Panc1 (cell line): ENCODE results near the gene ORAI1.

Source experiments
- POLR2AphosphoS5 ChIP-seq: IDR thresholded peaks from 2 replicates; pipeline ENCODE4 v1.6.1; 2012; ENCODE audit warnings: mild to moderate bottlenecking, low read depth, low read length, moderate library complexity
- TCF7L2 ChIP-seq: IDR thresholded peaks from 2 replicates; pipeline ENCODE4 v1.6.1; 2011; ENCODE audit warnings: mild to moderate bottlenecking, low read depth, low read length, inconsistent platforms
- TF ChIP-seq, protein P1 (sequence below): fragments of 450-650 bp; IDR thresholded peaks from 2 replicates; pipeline ENCODE4 v1.5.1; 2017; ENCODE audit warnings: mild to moderate bottlenecking

DNA sequence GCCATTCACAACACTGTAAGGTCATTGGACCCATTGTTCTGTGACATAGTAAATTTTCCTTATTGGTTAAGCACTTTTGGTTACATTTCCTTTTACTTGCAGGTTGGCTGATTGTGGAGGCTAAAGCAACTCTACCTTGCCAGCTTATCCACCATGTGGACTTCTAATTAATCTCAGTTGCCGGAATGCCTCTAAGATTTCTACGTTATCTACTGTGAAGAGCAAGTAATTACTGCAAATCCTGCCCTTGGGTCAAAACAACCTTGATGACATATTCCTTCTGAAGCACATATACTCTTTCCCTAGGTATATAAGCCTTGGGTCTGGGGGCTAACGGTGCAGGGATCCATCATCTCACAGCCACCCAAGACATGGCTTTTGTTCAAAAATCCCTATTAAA lies 62.6 kb downstream of the ORAI1 start:
- TF ChIP-seq, protein P1, sequence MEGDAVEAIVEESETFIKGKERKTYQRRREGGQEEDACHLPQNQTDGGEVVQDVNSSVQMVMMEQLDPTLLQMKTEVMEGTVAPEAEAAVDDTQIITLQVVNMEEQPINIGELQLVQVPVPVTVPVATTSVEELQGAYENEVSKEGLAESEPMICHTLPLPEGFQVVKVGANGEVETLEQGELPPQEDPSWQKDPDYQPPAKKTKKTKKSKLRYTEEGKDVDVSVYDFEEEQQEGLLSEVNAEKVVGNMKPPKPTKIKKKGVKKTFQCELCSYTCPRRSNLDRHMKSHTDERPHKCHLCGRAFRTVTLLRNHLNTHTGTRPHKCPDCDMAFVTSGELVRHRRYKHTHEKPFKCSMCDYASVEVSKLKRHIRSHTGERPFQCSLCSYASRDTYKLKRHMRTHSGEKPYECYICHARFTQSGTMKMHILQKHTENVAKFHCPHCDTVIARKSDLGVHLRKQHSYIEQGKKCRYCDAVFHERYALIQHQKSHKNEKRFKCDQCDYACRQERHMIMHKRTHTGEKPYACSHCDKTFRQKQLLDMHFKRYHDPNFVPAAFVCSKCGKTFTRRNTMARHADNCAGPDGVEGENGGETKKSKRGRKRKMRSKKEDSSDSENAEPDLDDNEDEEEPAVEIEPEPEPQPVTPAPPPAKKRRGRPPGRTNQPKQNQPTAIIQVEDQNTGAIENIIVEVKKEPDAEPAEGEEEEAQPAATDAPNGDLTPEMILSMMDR = no peak
- TF ChIP-seq TCF7L2 (no peak), POLR2AphosphoS5 (no peak)
